HepG2 (cell line): ENCODE data around the gene ANKRD40. TPM values are rescaled to one million over a fixed set of nuclear protein-coding genes. Genes with fewer than 3 reads are reported as not detected.
A peak's percentile ranks its signal among the peaks of the same experiment; 100 is the strongest.

Source experiments
- AKAP8 ChIP-seq: sonication (generic); formaldehyde crosslinking; IDR thresholded peaks from 2 replicates; pipeline ENCODE4 v1.5.1; 2020; ENCODE audit warnings: mild to moderate bottlenecking, missing genetic modification reagents
- ARID2 ChIP-seq: sonication (generic); formaldehyde crosslinking; IDR thresholded peaks from 2 replicates; pipeline ENCODE4 v1.8.1; 2022; ENCODE audit warnings: mild to moderate bottlenecking, missing genetic modification reagents, borderline replicate concordance
- E2F2 ChIP-seq: sonication (generic); formaldehyde crosslinking; IDR thresholded peaks from 2 replicates; pipeline ENCODE4 v1.4.0; 2020; ENCODE audit warnings: missing genetic modification reagents, borderline replicate concordance
- ETV5 ChIP-seq: IDR thresholded peaks from 2 replicates; pipeline ENCODE4 v1.6.1; 2018; ENCODE audit warnings: missing biosample characterization, missing genetic modification reagents, inconsistent platforms, borderline replicate concordance
- HMGA1 ChIP-seq: sonication (generic); formaldehyde crosslinking; conservative IDR thresholded peaks from 2 replicates; pipeline ENCODE4 v1.4.0; 2020; ENCODE audit warnings: missing genetic modification reagents
- HNRNPL ChIP-seq: fragments of 200-400 bp; formaldehyde crosslinking; IDR thresholded peaks from 2 replicates; pipeline ENCODE4 v1.6.1; 2017; ENCODE audit warnings: mild to moderate bottlenecking, low read depth, low read length
- IRF2 ChIP-seq: IDR thresholded peaks from 2 replicates; pipeline ENCODE4 v1.6.1; 2018; ENCODE audit warnings: missing genetic modification reagents, missing compliant biosample characterization
- IRF9 ChIP-seq: sonication (generic); formaldehyde crosslinking; IDR thresholded peaks from 2 replicates; pipeline ENCODE4 v1.8.0; 2022; ENCODE audit warnings: missing genetic modification reagents, mild to moderate bottlenecking, borderline replicate concordance
- IRX3 ChIP-seq: sonication (generic); formaldehyde crosslinking; IDR thresholded peaks from 2 replicates; pipeline ENCODE4 v1.8.1; 2023; ENCODE audit warnings: mild to moderate bottlenecking, low read depth, missing genetic modification reagents, borderline replicate concordance
- KLF15 ChIP-seq: sonication (generic); formaldehyde crosslinking; IDR thresholded peaks from 2 replicates; pipeline ENCODE4 v1.8.1; 2023; ENCODE audit warnings: borderline replicate concordance, mild to moderate bottlenecking, inconsistent platforms, missing genetic modification reagents, mixed read lengths
- MED1 ChIP-seq: sonication (generic); formaldehyde crosslinking; IDR thresholded peaks from 2 replicates; pipeline ENCODE4 v1.4.0; 2020; ENCODE audit warnings: missing genetic modification reagents
- POLR2G ChIP-seq: fragments of 200-400 bp; formaldehyde crosslinking; IDR thresholded peaks from 2 replicates; pipeline ENCODE4 v1.6.1; 2018; ENCODE audit warnings: mild to moderate bottlenecking, low read depth, low read length, moderate library complexity
- SIX4 ChIP-seq: sonication (generic); formaldehyde crosslinking; IDR thresholded peaks from 2 replicates; pipeline ENCODE4 v1.4.0; 2020; ENCODE audit warnings: missing genetic modification reagents
- WIZ ChIP-seq: sonication (generic); formaldehyde crosslinking; IDR thresholded peaks from 2 replicates; pipeline ENCODE4 v1.5.1; 2020; ENCODE audit warnings: mild to moderate bottlenecking, missing genetic modification reagents
- ZBTB8A ChIP-seq: sonication (generic); formaldehyde crosslinking; IDR thresholded peaks from 2 replicates; pipeline ENCODE4 v1.4.0; 2020; ENCODE audit warnings: mild to moderate bottlenecking, low read depth, missing genetic modification reagents, borderline replicate concordance
- ZNF235 ChIP-seq: sonication (generic); formaldehyde crosslinking; IDR thresholded peaks from 2 replicates; pipeline ENCODE4 v1.8.1; 2023; ENCODE audit warnings: mild to moderate bottlenecking, missing genetic modification reagents, borderline replicate concordance
- ZNF343 ChIP-seq: sonication (generic); formaldehyde crosslinking; IDR thresholded peaks from 2 replicates; pipeline ENCODE4 v1.4.0; 2020; ENCODE audit warnings: mild to moderate bottlenecking, missing genetic modification reagents
- polyA plus RNA-seq, 8 experiments: library from polyadenylated mRNA; depleted of rRNA in 3 of 8; stranded (reverse) in 7 of 8; unstranded in 1 of 8; fragments of >200 nt; fragmentation: Illumina TruSeq in 4 of 8; extraction: Trizol in 4 of 8; gene quantifications; 2 replicates each; pipeline versions ENCODE4 v1.2.1 to v1.2.3, GENCODE V29; 2011 to 2016; ENCODE audit warnings: low read depth in 4 of 8, missing spikeins in 1 of 8, mixed read lengths in 1 of 8; ENCODE audit not compliant: insufficient read depth in 1 of 8
- total RNA-seq, 5 experiments: library from RNA; depleted of rRNA; stranded (reverse); fragments of >200 nt; fragmentation: Illumina TruSeq; extraction: Trizol; gene quantifications; 2 replicates each; pipeline ENCODE4 v1.2.3, GENCODE V29; 2016; ENCODE audit warnings: low read depth in 1 of 5
- TF ChIP-seq, protein P1 (sequence below): sonication (generic); formaldehyde crosslinking; IDR thresholded peaks from 2 replicates; pipeline ENCODE4 v1.4.0; 2020; ENCODE audit warnings: mild to moderate bottlenecking, missing genetic modification reagents
- TF ChIP-seq, protein P2 (sequence below): IDR thresholded peaks from 2 replicates; pipeline ENCODE4 v1.6.1; 2016; ENCODE audit warnings: low read depth, borderline replicate concordance
- TF ChIP-seq, protein P3 (sequence below): sonication (generic); formaldehyde crosslinking; IDR thresholded peaks from 2 replicates; pipeline ENCODE4 v1.4.0; 2020; ENCODE audit warnings: missing genetic modification reagents

ANKRD40 gene
- total and polyA plus RNA-seq, 2 of the 13 experiments (the other 11 are each of a cell fraction or from before 2014, with no cell fraction given) = 35.0 to 46.4 TPM

- TF ChIP-seq ZNF343 (CRISPR knock-in tag) (no peak), E2F2 (CRISPR knock-in tag) (no peak), SIX4 (CRISPR knock-in tag) (no peak), IRF9 (CRISPR knock-in tag) (no peak), ZNF235 (CRISPR knock-in tag) (peak; percentile 56; the same call in 1 of the 2 replicates), ARID2 (CRISPR knock-in tag) (0 out of 2 replicates have a peak, but pooled peaks have one; percentile 47), HNRNPL (peak; percentile 58), KLF15 (CRISPR knock-in tag) (peak; percentile 52; the same call in 1 of the 2 replicates), ETV5 (peak; percentile 13; the same call in 1 of the 2 replicates), MED1 (peak; percentile 1; the same call in 1 of the 2 replicates), WIZ (CRISPR knock-in tag) (no peak), HMGA1 (no peak), IRX3 (0 out of 2 replicates have a peak, but pooled peaks have one; percentile 31), ZBTB8A (0 out of 2 replicates have a peak, but pooled peaks have one; percentile 16), AKAP8 (no peak), POLR2G (no peak), IRF2 (CRISPR knock-in tag) (no peak)
- TF ChIP-seq, protein P1, sequence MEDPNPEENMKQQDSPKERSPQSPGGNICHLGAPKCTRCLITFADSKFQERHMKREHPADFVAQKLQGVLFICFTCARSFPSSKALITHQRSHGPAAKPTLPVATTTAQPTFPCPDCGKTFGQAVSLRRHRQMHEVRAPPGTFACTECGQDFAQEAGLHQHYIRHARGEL (CRISPR knock-in tag) = peak; percentile 86; the same call in 1 of the 2 replicates
- TF ChIP-seq, protein P2, sequence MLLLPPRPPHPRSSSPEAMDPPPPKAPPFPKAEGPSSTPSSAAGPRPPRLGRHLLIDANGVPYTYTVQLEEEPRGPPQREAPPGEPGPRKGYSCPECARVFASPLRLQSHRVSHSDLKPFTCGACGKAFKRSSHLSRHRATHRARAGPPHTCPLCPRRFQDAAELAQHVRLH = no peak; the same call in 1 of the 2 replicates
- TF ChIP-seq, protein P3, sequence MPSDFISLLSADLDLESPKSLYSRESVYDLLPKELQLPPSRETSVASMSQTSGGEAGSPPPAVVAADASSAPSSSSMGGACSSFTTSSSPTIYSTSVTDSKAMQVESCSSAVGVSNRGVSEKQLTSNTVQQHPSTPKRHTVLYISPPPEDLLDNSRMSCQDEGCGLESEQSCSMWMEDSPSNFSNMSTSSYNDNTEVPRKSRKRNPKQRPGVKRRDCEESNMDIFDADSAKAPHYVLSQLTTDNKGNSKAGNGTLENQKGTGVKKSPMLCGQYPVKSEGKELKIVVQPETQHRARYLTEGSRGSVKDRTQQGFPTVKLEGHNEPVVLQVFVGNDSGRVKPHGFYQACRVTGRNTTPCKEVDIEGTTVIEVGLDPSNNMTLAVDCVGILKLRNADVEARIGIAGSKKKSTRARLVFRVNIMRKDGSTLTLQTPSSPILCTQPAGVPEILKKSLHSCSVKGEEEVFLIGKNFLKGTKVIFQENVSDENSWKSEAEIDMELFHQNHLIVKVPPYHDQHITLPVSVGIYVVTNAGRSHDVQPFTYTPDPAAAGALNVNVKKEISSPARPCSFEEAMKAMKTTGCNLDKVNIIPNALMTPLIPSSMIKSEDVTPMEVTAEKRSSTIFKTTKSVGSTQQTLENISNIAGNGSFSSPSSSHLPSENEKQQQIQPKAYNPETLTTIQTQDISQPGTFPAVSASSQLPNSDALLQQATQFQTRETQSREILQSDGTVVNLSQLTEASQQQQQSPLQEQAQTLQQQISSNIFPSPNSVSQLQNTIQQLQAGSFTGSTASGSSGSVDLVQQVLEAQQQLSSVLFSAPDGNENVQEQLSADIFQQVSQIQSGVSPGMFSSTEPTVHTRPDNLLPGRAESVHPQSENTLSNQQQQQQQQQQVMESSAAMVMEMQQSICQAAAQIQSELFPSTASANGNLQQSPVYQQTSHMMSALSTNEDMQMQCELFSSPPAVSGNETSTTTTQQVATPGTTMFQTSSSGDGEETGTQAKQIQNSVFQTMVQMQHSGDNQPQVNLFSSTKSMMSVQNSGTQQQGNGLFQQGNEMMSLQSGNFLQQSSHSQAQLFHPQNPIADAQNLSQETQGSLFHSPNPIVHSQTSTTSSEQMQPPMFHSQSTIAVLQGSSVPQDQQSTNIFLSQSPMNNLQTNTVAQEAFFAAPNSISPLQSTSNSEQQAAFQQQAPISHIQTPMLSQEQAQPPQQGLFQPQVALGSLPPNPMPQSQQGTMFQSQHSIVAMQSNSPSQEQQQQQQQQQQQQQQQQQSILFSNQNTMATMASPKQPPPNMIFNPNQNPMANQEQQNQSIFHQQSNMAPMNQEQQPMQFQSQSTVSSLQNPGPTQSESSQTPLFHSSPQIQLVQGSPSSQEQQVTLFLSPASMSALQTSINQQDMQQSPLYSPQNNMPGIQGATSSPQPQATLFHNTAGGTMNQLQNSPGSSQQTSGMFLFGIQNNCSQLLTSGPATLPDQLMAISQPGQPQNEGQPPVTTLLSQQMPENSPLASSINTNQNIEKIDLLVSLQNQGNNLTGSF = peak; percentile 43; the same call in 1 of the 2 replicates
Measured at GRCh38 chr17:50683434-50684287, 24.1 kb downstream of the ANKRD40 start (continued).
